Uterus (tissue), 2 donors: ENCODE measurements around the gene ITM2A.

Experiments used
- CTCF ChIP-seq, 4 experiments: fragments of 200-600 bp in 2 of 4; fragments of 450-650 bp in 2 of 4; sonication (generic) in 2 of 4; IDR thresholded peaks; one replicate each; pipeline ENCODE4 v1.5.1; 2016 to 2019; ENCODE audit warnings: antibody characterized with exemption in 4 of 4, mild to moderate bottlenecking in 2 of 4, moderate library complexity in 1 of 4
- POLR2A ChIP-seq, 2 donors: fragments of 450-650 bp; IDR thresholded peaks; one replicate each; pipeline ENCODE4 v1.6.1; 2016; ENCODE audit warnings: antibody characterized with exemption in 2 of 2, mild to moderate bottlenecking in 1 of 2, moderate library complexity in 1 of 2

- TF ChIP-seq CTCF (IDR thresholded peaks at IDR 0.05), result peak in 3 of 4 experiments; percentile 13 to 29 (median 25)
- no peak for TF ChIP-seq POLR2A (IDR thresholded peaks at IDR 0.05)
Measured at GRCh38 chrX:79412972-79413371, 45.8 kb upstream of the ITM2A start.
